DOHH2 (cell line): ENCODE measurements around the gene ZNF770.

Source experiments
- H3F3A ChIP-seq: fragments of 200-600 bp; sonication (generic), shearing (Covaris generic); 2 replicates; pipeline ENCODE4 v1.6.0; 2016; ENCODE audit warnings: antibody characterized with exemption, mild to moderate bottlenecking; ENCODE audit not compliant: control insufficient read depth, insufficient read depth
- H3K27ac ChIP-seq: fragments of 200-600 bp; sonication (generic); 2 replicates; pipeline ENCODE4 v1.5.1; 2014; ENCODE audit warnings: low read depth, mild to moderate bottlenecking, low read length, moderate library complexity
- H3K27me3 ChIP-seq: fragments of 200-600 bp; sonication (generic); 2 replicates; pipeline ENCODE4 v1.6.1; 2014; ENCODE audit warnings: mild to moderate bottlenecking, low read length, mixed read lengths; ENCODE audit not compliant: control insufficient read depth
- H3K36me3 ChIP-seq: fragments of 200-600 bp; sonication (generic); 2 replicates; pipeline ENCODE4 v1.6.1; 2014; ENCODE audit warnings: mild to moderate bottlenecking, low read length, moderate library complexity, mixed read lengths; ENCODE audit not compliant: control insufficient read depth
- H3K4me1 ChIP-seq: fragments of 200-600 bp; sonication (generic); 2 replicates; pipeline ENCODE4 v1.6.1; 2014; ENCODE audit warnings: mild to moderate bottlenecking, low read length, mixed read lengths; ENCODE audit not compliant: control insufficient read depth
- H3K4me2 ChIP-seq: fragments of 200-600 bp; sonication (generic); 2 replicates; pipeline ENCODE4 v1.6.0; 2014; ENCODE audit warnings: mild to moderate bottlenecking, low read length, moderate library complexity
- H3K4me3 ChIP-seq: fragments of 200-600 bp; sonication (generic); 2 replicates; pipeline ENCODE4 v1.5.1; 2014; ENCODE audit warnings: mild to moderate bottlenecking, low read length, mixed read lengths
- H3K79me2 ChIP-seq: fragments of 200-600 bp; sonication (generic); 2 replicates; pipeline ENCODE4 v1.6.1; 2014; ENCODE audit warnings: mild to moderate bottlenecking, low read length, mixed read lengths; ENCODE audit not compliant: control insufficient read depth
- H3K9me2 ChIP-seq: fragments of 200-600 bp; sonication (generic); replicated peaks from 2 replicates; pipeline ENCODE4 v1.6.1; 2014; ENCODE audit warnings: mild to moderate bottlenecking, low read length, mixed read lengths; ENCODE audit not compliant: control insufficient read depth
- H3K9me3 ChIP-seq: fragments of 200-600 bp; sonication (generic); 2 replicates; pipeline ENCODE4 v1.6.1; 2014; ENCODE audit warnings: antibody characterized with exemption, low read length, mixed read lengths; ENCODE audit not compliant: control insufficient read depth, insufficient read depth
- H4K20me1 ChIP-seq: fragments of 200-600 bp; sonication (generic); 2 replicates; pipeline ENCODE4 v1.6.0; 2014; ENCODE audit warnings: low read depth, mild to moderate bottlenecking, antibody characterized with exemption, low read length, moderate library complexity; ENCODE audit not compliant: control insufficient read depth, insufficient read depth
- EZH2phosphoT487 ChIP-seq: fragments of 200-600 bp; sonication (generic); IDR thresholded peaks from 2 replicates; pipeline ENCODE4 v1.6.1; 2017; ENCODE audit warnings: borderline replicate concordance, mild to moderate bottlenecking, antibody characterized with exemption, low read length, moderate library complexity, mixed read lengths
- TF ChIP-seq, protein P1 (sequence below): fragments of 200-600 bp; sonication (generic); IDR thresholded peaks from one replicate; pipeline ENCODE4 v1.5.1; 2014; ENCODE audit warnings: antibody characterized with exemption, mild to moderate bottlenecking, low read depth, low read length; ENCODE audit not compliant: poor library complexity, severe bottlenecking

ZNF770 gene

DNA sequence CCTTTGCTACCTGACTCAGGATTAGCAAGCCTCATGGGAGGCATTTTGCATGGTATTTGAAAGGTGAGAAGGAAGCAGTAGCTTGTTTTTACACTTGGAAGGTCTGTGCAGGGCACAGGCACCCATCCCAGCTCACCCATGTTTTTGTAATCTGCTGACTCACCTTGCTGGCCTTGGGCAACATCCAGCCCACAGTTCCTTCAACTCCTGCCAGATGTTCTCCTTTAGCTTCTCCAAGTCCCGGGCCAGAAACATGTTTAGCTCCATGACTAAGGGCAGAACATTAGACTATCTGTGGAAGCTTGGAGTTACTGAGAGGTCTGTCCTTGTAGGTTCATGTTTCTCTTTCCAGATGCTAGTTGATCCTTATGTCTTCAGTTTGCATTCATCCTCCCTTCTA, 12.4 kb upstream of the ZNF770 start:
- Histone ChIP-seq H3K9me2 (no peaks in the 10 kb centered on the region), H3K4me3 (no peak overlapping the region), H3K9me3 (no peaks in the 10 kb centered on the region), H3K4me1 (no peaks in the 10 kb centered on the region), H4K20me1 (no peaks in the 10 kb centered on the region), H3K4me2 (no peak overlapping the region), H3K79me2 (no peaks in the 10 kb centered on the region), H3K36me3 (no peaks in the 10 kb centered on the region), H3K27me3 (peaks cover 3% of the 10 kb centered on the region; the same call in 1 of the 2 replicates), H3F3A (no peaks in the 10 kb centered on the region), H3K27ac (no peak overlapping the region)
- TF ChIP-seq EZH2phosphoT487, result no peak
- TF ChIP-seq, protein P1, sequence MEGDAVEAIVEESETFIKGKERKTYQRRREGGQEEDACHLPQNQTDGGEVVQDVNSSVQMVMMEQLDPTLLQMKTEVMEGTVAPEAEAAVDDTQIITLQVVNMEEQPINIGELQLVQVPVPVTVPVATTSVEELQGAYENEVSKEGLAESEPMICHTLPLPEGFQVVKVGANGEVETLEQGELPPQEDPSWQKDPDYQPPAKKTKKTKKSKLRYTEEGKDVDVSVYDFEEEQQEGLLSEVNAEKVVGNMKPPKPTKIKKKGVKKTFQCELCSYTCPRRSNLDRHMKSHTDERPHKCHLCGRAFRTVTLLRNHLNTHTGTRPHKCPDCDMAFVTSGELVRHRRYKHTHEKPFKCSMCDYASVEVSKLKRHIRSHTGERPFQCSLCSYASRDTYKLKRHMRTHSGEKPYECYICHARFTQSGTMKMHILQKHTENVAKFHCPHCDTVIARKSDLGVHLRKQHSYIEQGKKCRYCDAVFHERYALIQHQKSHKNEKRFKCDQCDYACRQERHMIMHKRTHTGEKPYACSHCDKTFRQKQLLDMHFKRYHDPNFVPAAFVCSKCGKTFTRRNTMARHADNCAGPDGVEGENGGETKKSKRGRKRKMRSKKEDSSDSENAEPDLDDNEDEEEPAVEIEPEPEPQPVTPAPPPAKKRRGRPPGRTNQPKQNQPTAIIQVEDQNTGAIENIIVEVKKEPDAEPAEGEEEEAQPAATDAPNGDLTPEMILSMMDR, result no peak

DNA sequence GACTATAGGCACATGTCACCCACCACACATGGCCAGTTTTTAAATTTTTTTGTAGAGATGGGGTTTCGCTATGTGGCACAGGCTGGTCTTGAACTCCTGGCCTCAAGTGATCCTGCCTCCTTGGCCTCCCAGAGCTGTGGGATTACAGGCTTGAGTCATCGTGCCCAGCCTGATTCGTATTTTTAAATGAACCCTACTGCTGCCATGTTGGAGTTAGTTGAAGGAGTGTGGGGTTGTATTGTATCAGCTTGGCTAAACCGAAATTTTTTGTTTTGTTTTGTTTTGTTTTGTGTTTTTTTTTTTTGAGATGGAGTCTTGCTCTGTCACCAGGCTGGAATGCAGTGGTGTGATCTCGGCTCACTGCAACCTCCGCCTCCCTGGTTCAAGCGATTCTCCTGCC, 11.8 kb upstream of the ZNF770 start:
- H3K9me2 ChIP-seq, result no peaks in the 10 kb centered on the region

DNA sequence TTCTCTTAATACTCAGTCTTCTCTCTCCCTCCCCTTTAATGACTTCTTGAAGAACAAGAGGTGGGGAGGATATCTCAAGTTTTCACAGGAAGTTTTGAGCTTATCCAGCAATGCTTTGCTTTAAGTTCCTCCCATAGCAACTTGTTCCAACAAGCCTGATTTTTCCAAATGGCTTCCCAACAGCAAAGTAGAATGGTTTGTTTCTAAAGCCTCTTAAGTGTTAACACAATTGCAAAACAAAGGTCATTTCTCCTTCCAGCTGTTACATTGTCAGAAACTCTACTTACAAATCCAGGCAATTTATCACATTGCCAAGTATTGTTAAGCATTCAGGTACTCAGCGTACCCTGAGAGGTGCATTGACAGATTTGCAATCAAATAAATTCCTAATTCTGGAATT, 6.8 kb upstream of the ZNF770 start:
- H3K4me1 ChIP-seq, result peaks cover 9% of the 10 kb centered on the region
- H3K27ac ChIP-seq, result no peak overlapping the region
- H3K36me3 ChIP-seq, result no peaks in the 10 kb centered on the region
- H3K9me3 ChIP-seq, result no peaks in the 10 kb centered on the region
- no peak overlapping the region for H3K4me2 ChIP-seq
- H3K27me3 ChIP-seq, result peaks cover 8% of the 10 kb centered on the region
- no peaks in the 10 kb centered on the region for H3K79me2 ChIP-seq
- H3K4me3 ChIP-seq, result no peak overlapping the region
- TF ChIP-seq, protein P1, result no peak
- TF ChIP-seq EZH2phosphoT487, result no peak
- H3K9me2 ChIP-seq, result no peaks in the 10 kb centered on the region
- no peaks in the 10 kb centered on the region for H4K20me1 ChIP-seq
- H3F3A ChIP-seq, result no peaks in the 10 kb centered on the region

More for the DNA sequence above, 11.8 kb upstream of the ZNF770 start:
- H3K4me1 ChIP-seq, result no peaks in the 10 kb centered on the region
- no peak overlapping the region for H3K4me2 ChIP-seq
- H3K36me3 ChIP-seq, result no peaks in the 10 kb centered on the region
- no peak overlapping the region for H3K27ac ChIP-seq
- H3F3A ChIP-seq, result no peaks in the 10 kb centered on the region
- no peak overlapping the region for H3K4me3 ChIP-seq
- no peaks in the 10 kb centered on the region for H3K79me2 ChIP-seq
- peaks cover 6% of the 10 kb centered on the region for H3K27me3 ChIP-seq
- no peaks in the 10 kb centered on the region for H3K9me3 ChIP-seq
- no peak for TF ChIP-seq EZH2phosphoT487
- TF ChIP-seq, protein P1, result no peak
- no peaks in the 10 kb centered on the region for H4K20me1 ChIP-seq
